WI38 (cell line): Measurements from ENCODE around the gene CTNND2.

Experiments
- H3K4me3 ChIP-seq: 2 replicates; pipeline ENCODE4 v1.5.1; 2011; ENCODE audit warnings: low read depth, mild to moderate bottlenecking, control low read depth, low read length
- TF ChIP-seq, protein P1 (sequence below): IDR thresholded peaks from 2 replicates; pipeline ENCODE4 v1.5.1; 2012; ENCODE audit warnings: low read depth, mild to moderate bottlenecking, control low read depth, low read length

CTNND2 gene

DNA sequence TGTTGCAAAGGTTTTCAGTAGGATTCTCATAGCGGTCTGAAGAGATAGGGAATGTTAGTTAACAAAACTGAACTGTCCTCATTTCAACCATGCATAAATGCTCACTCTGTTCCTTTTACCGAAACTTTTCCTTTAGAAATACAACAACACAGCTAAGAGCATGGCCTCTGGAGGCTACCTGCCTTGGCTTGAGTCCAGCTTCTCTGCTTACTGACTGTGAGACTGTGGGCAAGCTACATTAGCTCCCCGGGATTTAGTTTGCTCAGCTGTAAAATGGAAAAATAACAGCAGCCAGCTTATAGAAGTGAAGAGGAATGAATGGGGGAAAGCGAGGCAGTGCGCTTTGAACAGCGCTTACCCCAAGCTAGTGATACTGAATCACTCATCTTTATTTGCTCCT lies 635.4 kb downstream of the CTNND2 start:
- TF ChIP-seq, protein P1, sequence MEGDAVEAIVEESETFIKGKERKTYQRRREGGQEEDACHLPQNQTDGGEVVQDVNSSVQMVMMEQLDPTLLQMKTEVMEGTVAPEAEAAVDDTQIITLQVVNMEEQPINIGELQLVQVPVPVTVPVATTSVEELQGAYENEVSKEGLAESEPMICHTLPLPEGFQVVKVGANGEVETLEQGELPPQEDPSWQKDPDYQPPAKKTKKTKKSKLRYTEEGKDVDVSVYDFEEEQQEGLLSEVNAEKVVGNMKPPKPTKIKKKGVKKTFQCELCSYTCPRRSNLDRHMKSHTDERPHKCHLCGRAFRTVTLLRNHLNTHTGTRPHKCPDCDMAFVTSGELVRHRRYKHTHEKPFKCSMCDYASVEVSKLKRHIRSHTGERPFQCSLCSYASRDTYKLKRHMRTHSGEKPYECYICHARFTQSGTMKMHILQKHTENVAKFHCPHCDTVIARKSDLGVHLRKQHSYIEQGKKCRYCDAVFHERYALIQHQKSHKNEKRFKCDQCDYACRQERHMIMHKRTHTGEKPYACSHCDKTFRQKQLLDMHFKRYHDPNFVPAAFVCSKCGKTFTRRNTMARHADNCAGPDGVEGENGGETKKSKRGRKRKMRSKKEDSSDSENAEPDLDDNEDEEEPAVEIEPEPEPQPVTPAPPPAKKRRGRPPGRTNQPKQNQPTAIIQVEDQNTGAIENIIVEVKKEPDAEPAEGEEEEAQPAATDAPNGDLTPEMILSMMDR: no peak
- no peak overlapping the region for H3K4me3 ChIP-seq

DNA sequence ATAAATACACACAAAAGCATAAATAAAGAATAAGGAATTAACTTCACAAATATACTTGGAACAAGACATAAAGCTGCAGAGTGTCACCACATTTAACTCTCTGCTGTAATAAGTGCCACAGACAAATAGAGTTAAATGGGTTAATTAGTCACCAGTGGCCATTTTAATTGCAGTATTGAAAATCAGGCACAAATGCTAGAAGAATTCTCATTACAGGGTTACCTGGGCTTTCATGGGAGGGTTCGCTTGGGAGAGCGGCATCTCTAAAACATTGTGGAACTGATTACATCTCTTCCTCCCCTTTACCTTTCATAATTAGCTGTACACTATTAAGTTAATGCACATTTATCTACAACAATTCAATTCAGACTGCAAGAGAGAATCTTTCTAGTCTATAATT lies 637.9 kb downstream of the CTNND2 start:
- H3K4me3 ChIP-seq: no peak overlapping the region
- TF ChIP-seq, protein P1: no peak

DNA sequence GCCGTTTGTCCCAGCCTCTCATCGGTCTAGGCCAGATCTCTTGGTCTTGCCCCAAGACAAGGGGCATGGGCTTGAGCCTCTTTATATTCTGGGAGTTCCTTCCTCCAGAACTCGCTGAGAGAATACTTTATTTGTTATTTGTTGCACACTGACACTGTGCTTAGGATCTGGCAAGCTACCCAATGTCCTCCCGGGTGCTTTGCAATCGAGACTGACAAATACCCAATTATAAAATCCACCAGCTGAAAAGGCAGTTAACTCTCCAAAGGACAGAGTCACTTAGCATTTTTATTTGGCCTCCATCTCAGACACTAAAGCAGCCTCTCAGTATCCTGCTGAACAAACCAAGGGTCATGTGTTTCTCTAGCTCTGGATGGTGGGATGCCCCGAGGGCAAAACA lies 643.0 kb downstream of the CTNND2 start:
- H3K4me3 ChIP-seq: no peak overlapping the region

DNA sequence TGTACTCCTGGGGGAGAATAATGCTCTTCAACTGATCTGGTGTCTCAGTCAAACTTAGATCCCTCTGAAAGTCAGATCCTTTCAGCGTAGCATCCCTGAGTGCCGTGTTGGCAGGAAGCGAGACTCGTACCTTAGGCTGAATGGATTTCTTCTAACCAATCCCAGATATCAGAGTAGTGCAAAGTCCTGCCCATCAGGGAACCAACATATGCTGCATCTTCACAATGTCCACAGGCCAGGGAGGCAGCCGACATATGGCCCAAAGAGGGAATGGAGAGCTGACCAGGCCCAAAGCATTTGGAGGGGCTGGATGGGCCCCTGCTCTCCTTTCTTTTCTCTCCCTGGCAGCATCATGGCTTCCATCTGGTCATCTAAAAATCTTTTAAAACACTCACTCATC lies 646.2 kb downstream of the CTNND2 start:
- TF ChIP-seq, protein P1: no peak
- H3K4me3 ChIP-seq: no peak overlapping the region

More for the DNA sequence above, 643.0 kb downstream of the CTNND2 start:
- TF ChIP-seq, protein P1: no peak

DNA sequence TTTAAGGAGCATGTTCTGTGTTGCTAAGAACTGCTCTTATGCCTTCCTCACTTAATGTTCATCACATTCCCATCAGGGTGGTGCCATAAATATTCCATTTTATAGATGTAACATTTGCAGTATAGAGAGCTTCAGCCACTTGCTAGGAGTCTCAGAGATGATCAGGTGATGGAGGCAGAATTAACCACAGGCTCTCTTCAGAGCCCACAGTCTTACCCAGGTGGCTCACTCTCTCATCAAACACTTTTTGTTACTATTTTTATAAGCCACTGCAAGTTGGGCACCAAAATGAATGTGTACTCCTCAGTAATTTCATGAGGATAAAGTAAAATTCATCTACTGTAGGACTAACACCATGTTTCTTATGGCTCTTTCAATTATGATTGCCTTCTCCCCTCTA lies 651.7 kb downstream of the CTNND2 start:
- TF ChIP-seq, protein P1: no peak
- H3K4me3 ChIP-seq: no peak overlapping the region

DNA sequence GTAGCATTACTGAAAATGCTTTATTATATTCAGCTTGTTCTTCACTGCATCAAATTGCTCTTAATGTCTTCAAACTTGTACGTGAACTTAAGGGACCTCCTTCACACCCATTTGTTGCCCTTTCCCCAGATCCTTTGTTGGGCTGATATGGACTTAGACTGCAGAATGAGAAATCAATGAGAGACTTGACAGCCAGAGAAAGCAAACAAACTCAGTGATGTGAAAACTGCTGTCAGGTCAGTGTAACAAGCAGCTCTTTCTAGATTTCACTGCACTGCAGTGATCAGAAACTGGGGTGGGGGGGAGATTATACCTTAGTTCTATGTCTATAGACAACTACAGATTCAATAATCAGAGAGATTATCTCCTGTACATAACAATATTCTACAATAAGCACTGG lies 652.2 kb downstream of the CTNND2 start:
- TF ChIP-seq, protein P1: no peak
- no peak overlapping the region for H3K4me3 ChIP-seq

DNA sequence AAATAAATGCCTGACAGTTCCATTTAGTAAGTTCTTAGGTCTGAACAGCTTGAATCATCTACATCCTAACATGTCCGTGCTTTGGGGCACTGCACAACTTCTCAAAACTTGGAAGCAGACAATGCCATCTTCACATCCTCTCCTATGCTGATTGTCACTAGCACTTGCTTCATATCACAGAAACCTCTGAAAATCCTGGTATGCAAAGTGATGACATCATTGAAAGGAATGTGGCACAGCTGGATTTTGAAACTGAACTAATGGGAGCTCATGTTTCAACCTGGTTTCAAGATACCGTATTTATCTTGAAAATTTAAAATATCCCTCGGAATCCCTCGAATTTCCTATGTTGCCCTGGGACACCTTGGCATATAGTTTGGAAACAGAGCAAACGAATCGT lies 653.0 kb downstream of the CTNND2 start:
- TF ChIP-seq, protein P1: no peak
- H3K4me3 ChIP-seq: no peak overlapping the region
